Medulla oblongata (tissue), 1 donor: ENCODE data around the gene CDH5.
A peak's percentile ranks its signal among the peaks of the same experiment; 100 is the strongest.
"Not testable (repeated sequence)": the region's sequence is repeated elsewhere in the genome, so short reads cannot be mapped to it uniquely, and the experiment has no call there.

ENCODE experiments used
- DNase-seq: peaks from one replicate; pipeline ENCODE4 v3.0.0-alpha.2; 2015; ENCODE audit errors: extremely low spot score

Gene CDH5, protein sequence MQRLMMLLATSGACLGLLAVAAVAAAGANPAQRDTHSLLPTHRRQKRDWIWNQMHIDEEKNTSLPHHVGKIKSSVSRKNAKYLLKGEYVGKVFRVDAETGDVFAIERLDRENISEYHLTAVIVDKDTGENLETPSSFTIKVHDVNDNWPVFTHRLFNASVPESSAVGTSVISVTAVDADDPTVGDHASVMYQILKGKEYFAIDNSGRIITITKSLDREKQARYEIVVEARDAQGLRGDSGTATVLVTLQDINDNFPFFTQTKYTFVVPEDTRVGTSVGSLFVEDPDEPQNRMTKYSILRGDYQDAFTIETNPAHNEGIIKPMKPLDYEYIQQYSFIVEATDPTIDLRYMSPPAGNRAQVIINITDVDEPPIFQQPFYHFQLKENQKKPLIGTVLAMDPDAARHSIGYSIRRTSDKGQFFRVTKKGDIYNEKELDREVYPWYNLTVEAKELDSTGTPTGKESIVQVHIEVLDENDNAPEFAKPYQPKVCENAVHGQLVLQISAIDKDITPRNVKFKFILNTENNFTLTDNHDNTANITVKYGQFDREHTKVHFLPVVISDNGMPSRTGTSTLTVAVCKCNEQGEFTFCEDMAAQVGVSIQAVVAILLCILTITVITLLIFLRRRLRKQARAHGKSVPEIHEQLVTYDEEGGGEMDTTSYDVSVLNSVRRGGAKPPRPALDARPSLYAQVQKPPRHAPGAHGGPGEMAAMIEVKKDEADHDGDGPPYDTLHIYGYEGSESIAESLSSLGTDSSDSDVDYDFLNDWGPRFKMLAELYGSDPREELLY

DNA sequence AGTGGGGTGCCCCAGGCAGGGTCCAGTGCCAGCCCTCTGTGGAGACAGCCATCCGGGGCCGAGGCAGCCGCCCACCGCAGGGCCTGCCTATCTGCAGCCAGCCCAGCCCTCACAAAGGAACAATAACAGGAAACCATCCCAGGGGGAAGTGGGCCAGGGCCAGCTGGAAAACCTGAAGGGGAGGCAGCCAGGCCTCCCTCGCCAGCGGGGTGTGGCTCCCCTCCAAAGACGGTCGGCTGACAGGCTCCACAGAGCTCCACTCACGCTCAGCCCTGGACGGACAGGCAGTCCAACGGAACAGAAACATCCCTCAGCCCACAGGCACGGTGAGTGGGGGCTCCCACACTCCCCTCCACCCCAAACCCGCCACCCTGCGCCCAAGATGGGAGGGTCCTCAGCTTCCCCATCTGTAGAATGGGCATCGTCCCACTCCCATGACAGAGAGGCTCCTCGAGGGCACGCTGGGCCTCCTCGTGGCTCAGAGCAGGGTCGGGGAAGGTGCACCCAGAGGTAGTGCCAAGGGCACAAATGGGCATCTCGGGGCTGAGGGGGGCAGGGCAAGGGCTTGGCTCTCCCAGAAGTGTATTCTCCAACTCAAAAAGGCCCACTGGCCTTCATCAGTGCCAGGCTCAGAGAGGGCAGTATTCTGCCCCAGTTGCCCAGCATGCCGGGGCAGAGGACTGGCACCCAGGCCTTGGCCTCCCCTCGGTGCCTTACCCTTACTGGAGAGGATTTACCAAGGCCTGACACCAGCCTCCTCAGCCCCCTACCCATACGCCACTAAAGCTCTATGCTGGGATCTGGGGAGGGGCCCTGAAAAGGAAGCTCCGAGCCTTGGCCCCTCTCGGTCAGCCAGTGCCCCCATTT lies at the start of gene CDH5:
CDH5 (plus strand) TSS at position 259 of the 867 bp plus-strand sequence. CDS start 12,647 bp downstream, outside the sequence.
- DNase-seq: peak; percentile 30

DNA sequence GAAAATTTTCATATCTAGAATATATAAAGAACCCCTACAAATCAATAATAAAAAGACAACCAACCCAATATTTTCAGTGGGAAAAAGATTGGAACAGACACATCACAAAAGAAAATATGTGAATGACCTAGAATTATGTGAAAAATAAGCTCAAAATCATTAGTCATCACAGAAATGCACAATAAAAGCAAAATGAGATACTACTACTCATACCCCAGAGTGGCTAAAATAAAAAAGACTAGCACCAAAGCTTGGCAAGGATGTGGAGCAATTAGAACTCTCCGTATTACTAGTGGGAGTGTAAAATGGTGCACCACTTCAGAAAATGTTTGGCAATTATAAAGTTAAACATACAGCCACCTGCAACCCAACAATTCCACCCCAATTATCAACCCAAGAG lies 48.0 kb upstream of the CDH5 start:
- no peak for DNase-seq

DNA sequence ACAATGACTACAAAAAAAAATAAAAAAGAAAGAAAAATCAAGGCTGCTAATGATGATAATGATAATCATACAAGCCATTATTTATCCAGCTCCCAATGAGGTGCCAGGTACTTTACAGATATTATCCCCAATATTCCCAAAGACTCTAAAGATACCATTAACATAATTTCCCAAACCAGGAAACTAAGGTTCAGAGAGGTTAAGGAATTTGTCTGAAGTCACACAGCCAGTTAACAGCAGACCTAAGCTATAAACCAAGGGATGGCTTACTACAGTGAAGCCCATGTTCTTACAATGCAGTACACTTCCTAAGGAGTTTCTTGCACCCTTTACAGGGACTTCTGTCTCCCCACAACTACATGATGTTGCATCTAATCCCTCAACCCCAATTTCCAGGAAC lies 45.7 kb upstream of the CDH5 start:
- no peak for DNase-seq

DNA sequence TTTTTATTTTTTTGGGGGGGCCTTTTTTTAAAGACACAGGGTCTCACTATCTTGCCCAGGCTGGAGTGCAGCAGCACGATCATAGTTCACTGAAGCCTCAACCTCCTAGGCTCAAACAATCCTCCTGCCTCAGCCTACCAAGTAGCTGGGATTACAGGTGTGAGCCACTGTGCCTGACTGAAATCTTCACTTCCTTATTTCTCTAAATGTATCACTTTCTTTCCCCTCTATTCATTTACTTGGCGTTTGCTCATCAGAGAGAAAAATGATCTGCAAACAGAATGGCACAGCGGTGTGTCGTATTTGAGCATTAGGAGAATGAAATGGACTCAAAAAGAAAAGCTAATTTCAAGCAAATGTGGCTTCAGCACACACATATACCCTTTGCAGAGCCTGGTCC lies 44.3 kb upstream of the CDH5 start:
- DNase-seq: no peak

DNA sequence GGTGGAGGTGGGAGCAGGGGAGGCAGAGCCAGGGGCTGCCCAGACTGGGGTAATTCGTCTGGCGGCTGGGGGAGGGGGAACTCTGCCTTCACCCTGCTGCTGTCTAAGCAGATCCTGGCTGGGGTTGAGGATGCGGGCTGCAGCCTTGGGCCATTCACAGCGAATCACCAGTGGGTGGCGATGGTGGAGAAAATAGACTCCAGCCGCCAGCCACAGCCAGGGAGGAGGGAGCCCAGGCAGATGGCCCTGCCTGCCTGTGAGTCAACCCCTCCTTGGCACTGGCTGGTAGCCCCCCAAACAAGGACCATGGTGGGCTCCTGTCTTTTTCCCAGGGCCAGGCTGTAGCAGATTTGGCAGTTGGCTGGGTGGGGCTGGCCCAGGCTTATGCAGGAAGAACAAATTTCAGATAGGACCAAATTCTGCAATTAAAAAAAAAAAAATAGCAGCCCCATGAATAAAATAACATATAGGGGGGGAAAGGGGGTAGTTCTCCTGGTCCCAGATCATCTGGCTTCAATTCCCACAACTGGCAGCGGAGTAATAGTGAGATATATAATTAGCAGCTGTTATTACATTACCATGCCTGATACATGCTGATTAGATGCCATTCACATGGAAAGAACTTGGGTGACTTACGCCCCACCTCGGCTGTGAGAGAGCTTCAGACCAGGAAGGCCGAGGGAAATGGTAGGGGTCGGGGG lies 41.5 kb upstream of the CDH5 start:
- peak; percentile 78 for DNase-seq

DNA sequence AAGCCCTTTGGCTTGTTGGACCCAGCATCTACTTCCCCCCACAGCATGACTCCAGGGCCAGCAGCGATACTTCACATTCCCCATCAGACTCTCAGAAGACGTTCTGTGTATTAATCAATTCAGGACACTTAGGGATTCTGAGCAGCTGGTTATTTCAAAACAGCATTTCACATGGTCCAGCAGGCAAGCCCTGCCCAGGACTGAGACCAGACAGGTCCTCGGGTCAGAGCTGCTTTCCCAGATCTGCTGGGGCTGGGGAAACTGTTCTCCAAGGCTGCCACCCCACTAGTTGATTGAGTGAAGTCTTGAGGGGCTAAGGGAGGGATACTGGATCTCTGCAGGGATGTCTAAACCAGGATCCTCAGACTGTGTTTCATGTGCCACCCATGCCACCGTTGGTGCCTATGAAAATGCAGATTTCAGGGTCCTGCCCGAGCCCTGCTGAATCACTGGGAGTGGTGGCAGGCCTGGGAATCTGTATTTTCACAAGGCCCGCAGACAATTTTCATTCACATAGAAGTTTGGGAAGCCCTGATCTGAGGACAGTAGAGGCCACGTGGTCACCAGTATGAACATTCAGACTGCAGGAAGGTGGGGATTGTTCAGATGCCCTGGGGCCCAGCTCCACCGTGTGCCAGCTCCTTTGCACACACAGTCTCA lies 40.6 kb upstream of the CDH5 start:
- DNase-seq: no peak

DNA sequence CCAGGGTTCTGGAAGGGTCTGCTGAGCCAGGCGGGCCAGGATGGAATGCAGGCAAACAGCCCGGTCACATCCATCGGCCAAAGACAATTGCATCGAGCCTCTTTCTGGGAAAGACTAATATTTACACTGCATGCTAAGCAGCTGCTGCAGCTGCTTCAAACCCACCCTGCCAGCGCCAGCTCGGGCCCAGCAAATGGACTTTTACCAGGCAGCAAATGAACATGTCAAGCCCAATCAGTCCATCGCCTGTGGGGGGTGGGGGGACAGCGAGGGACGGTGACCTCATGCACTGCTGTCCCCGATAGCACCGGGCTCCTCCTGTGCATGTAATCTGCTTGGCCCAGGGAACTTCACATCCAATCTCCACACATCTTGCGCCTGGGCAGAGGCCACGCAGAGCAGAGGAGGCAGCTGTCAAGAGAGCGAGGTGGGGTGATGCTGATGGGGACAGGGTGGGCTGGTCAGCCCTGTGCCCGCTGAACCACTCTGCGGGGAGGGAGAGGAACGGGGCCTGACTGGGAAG lies 39.4 kb upstream of the CDH5 start:
- peak; percentile 75 for DNase-seq

DNA sequence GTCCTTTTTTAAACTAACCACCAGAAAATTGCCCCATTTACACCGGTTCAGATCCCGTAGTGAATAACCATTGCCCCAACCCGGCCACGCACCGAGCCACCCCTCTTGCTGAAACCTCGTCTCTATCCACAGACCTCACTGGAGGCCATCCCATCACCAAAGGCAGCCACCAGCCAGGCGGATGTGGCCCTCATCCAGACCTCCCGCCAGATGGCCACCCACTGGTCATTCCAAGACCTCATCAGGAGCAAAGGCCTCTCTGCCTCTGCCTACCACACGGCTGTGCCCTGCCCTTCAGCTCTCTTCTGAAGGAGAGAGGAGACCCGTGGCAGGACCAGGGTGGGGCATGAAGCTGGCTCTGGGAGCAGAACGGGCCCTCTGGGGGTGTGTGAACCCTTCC lies 38.2 kb upstream of the CDH5 start:
- no peak for DNase-seq

DNA sequence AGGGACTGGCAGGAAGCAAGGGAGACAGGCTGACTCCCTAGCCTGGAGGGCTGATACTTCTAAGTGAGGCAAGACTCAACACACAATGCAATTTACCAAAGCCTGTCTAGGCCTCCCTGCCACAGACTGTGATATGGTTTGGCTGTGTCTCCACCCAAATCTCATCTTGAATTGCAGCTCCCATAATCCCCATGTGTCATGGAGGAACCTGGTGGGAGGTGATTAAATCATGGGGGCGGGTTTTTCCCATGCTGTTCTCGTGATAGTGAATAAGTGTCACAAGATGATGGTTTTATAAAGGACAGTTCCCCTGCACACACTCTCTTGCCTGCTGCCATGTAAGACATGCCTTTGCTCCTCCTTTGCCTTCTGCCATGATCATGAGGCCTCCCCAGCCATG lies 35.0 kb upstream of the CDH5 start:
- DNase-seq: not testable (repeated sequence)

DNA sequence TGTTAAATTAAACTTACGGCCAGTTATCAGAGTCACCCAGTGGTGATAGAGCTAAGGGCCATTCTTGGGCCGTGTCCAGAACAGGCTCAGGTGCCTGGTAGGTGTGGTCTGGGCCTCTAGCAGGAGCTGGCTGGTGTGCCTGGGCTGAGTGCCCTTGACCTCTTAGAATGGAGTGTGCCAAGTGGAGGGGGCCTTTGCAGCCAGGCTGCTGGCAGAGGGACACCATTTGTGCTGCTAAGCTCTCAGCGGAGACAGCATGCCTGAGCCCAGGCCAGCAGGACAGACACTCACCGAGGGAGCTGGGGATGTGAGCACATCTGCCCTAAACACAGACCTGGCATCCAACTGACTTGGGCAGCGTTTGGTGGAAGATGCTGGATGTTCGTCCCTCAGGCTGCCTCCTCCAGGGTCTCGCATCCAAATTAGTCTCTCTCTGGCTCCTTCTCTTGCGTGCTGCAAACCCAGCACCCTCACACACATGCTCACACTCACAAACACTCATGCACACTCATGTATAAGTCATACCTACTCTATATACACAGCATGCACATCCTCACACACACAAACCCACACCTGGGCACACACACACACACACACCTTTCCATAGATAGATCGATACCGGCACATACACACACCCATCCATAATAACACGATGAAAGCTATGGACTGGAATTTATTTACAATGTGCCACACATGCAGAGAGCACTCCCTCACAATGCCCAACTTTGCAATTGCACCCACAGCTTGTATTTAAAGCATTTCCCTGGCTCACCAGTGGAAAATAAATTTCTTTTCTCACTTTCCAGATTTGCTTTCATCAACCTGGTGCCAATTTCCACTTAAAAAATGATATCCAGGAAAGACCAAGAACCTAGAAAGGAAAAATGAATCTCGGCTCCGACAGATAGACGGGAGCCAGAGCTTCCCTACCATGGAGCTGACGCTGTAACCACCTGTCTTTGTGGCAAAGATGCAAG lies 33.6 kb upstream of the CDH5 start:
- DNase-seq: no peak

DNA sequence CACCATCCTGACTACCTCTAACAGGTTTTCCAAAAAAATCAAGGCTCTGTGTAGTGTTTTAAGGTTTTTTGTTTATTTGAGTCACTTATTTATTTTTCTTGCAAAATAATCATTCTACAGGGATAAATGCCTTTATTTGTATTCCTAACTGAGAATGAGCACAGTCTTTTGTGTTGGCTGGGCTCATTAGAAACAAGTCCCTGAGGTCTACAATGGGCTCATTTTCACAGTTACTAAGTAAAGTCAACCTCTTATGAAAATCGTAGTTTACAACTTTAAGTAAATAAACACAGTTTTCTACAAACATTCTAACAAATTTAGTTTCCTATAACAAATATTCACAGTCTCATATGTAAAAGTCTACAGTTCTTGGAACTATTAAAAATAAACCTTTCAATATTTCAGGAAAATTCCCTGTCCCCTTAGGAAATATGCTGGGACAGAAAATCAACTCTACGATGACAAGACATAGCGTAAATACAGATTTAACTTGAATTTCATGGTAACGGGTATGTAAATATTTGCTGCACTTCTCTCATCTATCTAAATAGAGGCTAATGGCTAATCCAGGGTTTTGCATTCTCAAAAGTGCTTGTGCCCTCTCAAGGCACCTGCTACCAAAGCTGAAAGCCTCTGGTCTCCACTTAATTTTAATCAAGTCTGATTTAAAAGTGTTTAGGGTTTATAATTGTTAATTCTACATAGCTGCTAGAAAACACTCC lies 31.5 kb upstream of the CDH5 start:
- peak; percentile 72 for DNase-seq

DNA sequence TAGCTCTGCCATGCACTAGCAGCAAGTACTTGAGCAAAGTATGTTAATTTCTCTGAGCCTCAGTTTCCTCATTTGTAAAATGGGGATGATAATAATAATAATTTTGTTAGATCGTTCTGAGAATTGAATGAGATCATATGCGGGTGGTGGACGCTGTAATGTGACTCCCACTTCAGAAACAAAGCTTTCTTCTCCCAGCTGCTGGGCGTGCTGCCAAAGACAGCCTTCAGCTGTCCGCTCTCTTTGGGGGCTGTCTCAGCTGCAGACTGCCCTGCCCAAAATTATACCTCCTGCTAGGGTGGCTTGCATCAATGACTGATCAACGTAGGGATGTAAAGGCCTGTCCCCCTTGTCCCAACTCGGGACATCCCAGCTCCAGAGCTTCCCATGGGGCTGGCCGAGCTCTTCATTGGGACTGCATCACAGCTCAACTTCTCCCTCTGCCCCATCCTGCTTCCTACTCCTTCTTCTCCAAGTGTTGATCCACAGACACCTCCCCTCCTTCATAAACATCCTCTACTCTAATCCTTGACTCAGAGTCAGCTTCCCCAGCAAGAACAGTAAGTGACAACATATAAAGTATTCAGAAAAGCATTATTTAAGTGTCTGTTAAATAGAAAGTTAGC lies 30.7 kb upstream of the CDH5 start:
- DNase-seq: peak; percentile 88

DNA sequence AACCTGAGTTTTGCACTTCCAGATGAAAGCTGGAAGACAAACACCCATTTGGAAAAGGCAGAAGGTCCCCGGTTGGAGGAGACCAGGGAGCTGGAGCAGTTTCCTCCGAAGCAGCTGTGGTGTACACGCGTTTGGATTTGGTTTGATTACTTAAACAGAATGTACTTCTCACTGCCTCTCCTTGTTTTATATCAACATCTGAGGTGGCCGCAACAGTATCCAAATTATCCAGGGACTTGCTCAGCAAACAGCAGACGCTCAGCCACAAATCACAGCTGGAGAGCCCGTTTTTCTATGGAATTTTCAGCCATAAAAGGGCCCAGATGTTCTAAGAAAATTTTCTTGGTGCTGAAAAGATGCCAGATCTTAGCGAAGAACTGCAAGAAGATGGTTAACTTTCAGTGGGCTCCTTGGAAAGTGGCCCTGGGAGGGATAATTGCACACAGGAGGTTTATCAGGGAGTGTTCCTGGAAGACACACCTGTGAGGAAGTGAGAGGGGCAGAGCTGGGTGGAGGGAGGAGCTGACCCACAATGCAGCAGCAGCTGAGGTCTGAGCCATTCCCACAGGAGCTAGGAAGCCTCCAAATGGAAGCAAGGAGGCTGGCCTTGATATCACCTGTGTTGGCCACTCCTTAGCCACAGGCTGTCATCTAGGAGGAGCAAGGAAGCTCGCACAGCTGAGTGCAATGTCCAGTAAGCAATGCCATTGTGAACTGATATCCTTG lies 28.9 kb upstream of the CDH5 start:
- no peak for DNase-seq

DNA sequence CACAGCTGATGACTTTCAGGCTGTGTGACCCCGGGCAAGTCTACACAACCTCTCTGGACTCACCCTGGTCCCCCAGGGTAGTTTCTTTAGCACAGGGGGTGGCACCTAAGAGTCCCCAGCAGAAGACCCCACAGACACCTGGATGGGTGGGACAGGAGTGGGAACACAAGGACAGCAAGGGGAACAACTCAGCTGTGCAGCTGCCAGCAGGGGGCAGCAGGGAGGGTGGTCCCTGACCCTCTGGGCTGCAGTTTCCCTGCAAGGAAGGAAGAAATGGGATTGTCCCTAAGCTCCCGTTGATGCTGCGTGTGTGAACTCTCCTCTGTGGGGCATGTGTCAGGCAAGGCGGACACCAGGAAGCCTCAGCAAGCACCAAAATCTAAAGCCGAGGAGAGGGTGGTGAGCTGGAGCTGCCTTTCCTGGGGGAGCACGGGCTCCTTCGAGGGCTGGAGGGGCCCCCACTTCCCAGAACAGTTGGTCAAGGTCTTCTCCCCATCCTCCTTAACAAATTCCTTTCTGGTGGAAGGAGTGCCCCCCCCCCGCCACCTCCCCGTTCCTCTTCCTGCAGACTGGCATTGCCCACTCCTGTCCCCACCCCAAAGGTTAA lies 24.1 kb upstream of the CDH5 start:
- no peak for DNase-seq

DNA sequence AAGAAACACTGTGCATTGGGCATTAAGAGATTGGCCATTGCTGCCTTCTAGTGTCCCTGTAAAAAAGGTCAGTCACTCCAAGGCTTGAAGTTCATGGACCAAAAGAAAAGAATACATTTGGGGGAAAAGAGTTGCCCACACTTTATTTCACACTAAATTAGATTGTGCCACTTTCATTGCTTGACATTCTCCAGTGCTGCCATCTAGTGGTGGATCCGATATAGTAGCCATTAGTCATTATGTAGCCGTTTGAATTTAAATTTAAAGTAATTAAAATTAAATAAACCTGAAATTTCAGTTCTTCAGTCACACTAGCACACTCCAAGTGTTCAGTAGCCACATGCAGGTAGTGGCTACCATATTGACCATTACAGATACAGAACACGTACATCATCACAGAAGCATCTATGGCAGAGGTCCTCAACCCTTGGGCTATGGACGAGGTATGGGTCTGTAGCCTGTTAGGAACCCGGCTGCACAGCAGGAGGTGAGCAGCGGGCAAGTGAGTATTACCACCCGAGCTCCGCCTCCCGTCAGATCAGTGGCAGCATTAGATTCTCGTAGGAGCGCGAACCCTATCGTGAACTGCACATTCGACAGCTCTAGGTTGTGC lies 21.9 kb upstream of the CDH5 start:
- DNase-seq: peak; percentile 82

DNA sequence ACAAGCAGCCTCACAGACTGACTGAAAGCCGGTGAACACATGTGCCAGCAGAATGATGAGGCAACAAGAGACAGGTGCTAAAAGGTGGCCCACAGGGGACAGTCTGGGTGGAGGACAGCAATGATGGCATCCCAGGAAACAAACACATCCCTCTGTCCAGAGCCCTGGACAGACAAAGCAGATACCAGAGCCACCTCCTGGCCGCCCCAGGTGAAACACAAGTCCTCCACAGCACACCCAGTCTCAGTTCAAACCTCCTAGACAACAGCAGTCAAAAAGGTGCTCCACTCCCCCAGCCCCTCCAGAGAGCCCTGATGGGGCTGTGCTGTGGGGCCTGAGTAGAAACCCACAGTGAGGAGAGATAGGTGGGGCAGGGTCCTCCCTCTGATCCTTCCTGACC lies 20.3 kb upstream of the CDH5 start:
- DNase-seq: no peak

DNA sequence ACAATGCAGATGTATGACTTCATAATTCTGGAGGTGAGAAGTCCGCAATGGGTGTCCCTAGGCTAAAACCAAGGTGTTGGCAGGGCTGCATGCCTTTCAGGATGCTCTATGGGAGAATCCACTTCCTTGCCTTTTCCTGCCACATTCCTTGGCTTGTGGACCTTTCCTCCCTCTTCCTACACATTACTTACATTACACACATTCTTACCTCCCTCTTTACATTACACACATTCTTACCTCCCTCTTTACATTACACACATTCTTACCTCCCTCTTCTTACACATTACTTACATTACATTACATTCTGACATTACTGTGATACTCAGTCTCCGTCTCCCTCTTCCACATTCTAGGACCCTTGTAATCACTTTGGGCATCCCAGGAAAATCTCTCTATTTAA lies 14.2 kb upstream of the CDH5 start:
- no peak for DNase-seq
